WERI-Rb-1 (cell line): ENCODE results near the gene CSRNP2.

Source experiments
- DNase-seq: peaks from one replicate; pipeline ENCODE4 v3.0.0-alpha.2; 2020
- H3K27ac ChIP-seq: fragments of 250-450 bp; sonication (Bioruptor Pico); 2 replicates; pipeline ENCODE4 v1.5.1; 2020; ENCODE audit warnings: mild to moderate bottlenecking, moderate library complexity
- H3K27me3 ChIP-seq: fragments of 250-450 bp; sonication (Bioruptor Pico); 2 replicates; pipeline ENCODE4 v1.5.1; 2021; ENCODE audit warnings: mild to moderate bottlenecking, low read depth, moderate library complexity; ENCODE audit not compliant: insufficient read depth, severe bottlenecking
- H3K36me3 ChIP-seq: fragments of 250-450 bp; sonication (Bioruptor Pico); 2 replicates; pipeline ENCODE4 v1.5.1; 2020; ENCODE audit warnings: mild to moderate bottlenecking, moderate library complexity
- H3K4me3 ChIP-seq: 2 replicates; pipeline ENCODE4 v1.5.1; 2011; ENCODE audit warnings: low read depth, mild to moderate bottlenecking, control low read depth, low read length
- H3K9me3 ChIP-seq: fragments of 250-450 bp; sonication (Bioruptor Pico); 2 replicates; pipeline ENCODE4 v1.5.1; 2021; ENCODE audit warnings: mild to moderate bottlenecking, moderate library complexity; ENCODE audit not compliant: severe bottlenecking
- CTCF ChIP-seq: IDR thresholded peaks from 2 replicates; pipeline ENCODE4 v1.5.1; 2011; ENCODE audit warnings: low read depth, mild to moderate bottlenecking, control low read depth, inconsistent platforms, low read length

Gene CSRNP2

GRCh38 chr12:51028813-51029150 is 54.6 kb downstream of the CSRNP2 start:
- no peak for TF ChIP-seq CTCF
- Histone ChIP-seq H3K27me3 (no peaks in the 10 kb centered on the region), H3K4me3 (no peak overlapping the region), H3K9me3 (no peaks in the 10 kb centered on the region), H3K27ac (no peak overlapping the region), H3K36me3 (no peaks in the 10 kb centered on the region; the same call in 1 of the 2 replicates)
- DNase-seq = no peak

- Histone ChIP-seq H3K36me3 (no peaks in the 10 kb centered on the region; the same call in 1 of the 2 replicates), H3K4me3 (no peak overlapping the region), H3K27me3 (no peaks in the 10 kb centered on the region), H3K9me3 (no peaks in the 10 kb centered on the region), H3K27ac (no peak overlapping the region)
- peak; percentile 52; the same call in 1 of the 2 replicates for TF ChIP-seq CTCF
- peak; percentile 44 for DNase-seq
Observed at GRCh38 chr12:51028126-51028812, 55.1 kb downstream of the CSRNP2 start.

GRCh38 chr12:51027342-51027835 is 56.0 kb downstream of the CSRNP2 start:
- Histone ChIP-seq H3K4me3 (no peak overlapping the region), H3K9me3 (no peaks in the 10 kb centered on the region), H3K27me3 (no peaks in the 10 kb centered on the region), H3K36me3 (no peaks in the 10 kb centered on the region; the same call in 1 of the 2 replicates), H3K27ac (no peak overlapping the region)
- DNase-seq = no peak
- TF ChIP-seq CTCF = no peak

- H3K4me3 ChIP-seq = peak within 1 kb of the TSS; percentile 74
- H3K27me3 ChIP-seq = no peaks in the 10 kb centered on the region
- DNase-seq = peak; percentile 96
- H3K27ac ChIP-seq = peak within 1 kb of the TSS; percentile 88
- no peaks in the 10 kb centered on the region; the same call in 1 of the 2 replicates for H3K36me3 ChIP-seq
- TF ChIP-seq CTCF = no peak
- H3K9me3 ChIP-seq = no peaks in the 10 kb centered on the region
Observed at GRCh38 chr12:51025836-51026638, 57.4 kb downstream of the CSRNP2 start, which contains the start of gene SLC11A2. TSS of gene SLC11A2 (minus strand) at chr12:51026384. CDS start at chr12:51010728, 15,656 bp downstream.

- H3K27me3 ChIP-seq = no peaks in the 10 kb centered on the region
- no peaks in the 10 kb centered on the region; the same call in 1 of the 2 replicates for H3K36me3 ChIP-seq
- H3K4me3 ChIP-seq = peak overlapping the region; percentile 74
- no peak for DNase-seq
- H3K9me3 ChIP-seq = no peaks in the 10 kb centered on the region
- H3K27ac ChIP-seq = peak overlapping the region; percentile 88
- TF ChIP-seq CTCF = no peak
Observed at GRCh38 chr12:51025338-51025835, 58.0 kb downstream of the CSRNP2 start.
